Fibroblast of skin of abdomen (primary cell): Measurements from ENCODE around the gene KRT72.
"Not testable (repeated sequence)": the region's sequence is repeated elsewhere in the genome, so short reads cannot be mapped to it uniquely, and the experiment has no call there.

Experiments used
- DNase-seq: peaks from one replicate; pipeline ENCODE4 v3.0.0-alpha.2; 2013

Gene KRT72

GRCh38 chr12:52606096-52606495 is 4.8 kb upstream of the KRT72 start:
- no peak for DNase-seq

GRCh38 chr12:52605542-52605941 is 4.3 kb upstream of the KRT72 start:
- DNase-seq: no peak

- no peak for DNase-seq
Measured at GRCh38 chr12:52604859-52605258, 3.6 kb upstream of the KRT72 start.

- DNase-seq: peak; percentile 1
Measured at GRCh38 chr12:52603314-52603713, 2.1 kb upstream of the KRT72 start.

GRCh38 chr12:52602552-52602951 is 1.3 kb upstream of the KRT72 start:
- no peak for DNase-seq

GRCh38 chr12:52601671-52602070 is 408 bp upstream of the KRT72 start:
- DNase-seq: no peak

GRCh38 chr12:52600475-52600874 is 788 bp downstream of the KRT72 start:
- no peak for DNase-seq

GRCh38 chr12:52600071-52600470 is 1.2 kb downstream of the KRT72 start:
- DNase-seq: no peak

GRCh38 chr12:52598966-52599365 is 2.3 kb downstream of the KRT72 start:
- no peak for DNase-seq

GRCh38 chr12:52594237-52594636 is 7.0 kb downstream of the KRT72 start:
- DNase-seq: not testable (repeated sequence)

- DNase-seq: no peak
Measured at GRCh38 chr12:52591521-52591920, 9.7 kb downstream of the KRT72 start.

- no peak for DNase-seq
Measured at GRCh38 chr12:52590021-52590420, 11.2 kb downstream of the KRT72 start.

GRCh38 chr12:52587563-52587962 is 13.7 kb downstream of the KRT72 start:
- DNase-seq: no peak

- no peak for DNase-seq
Measured at GRCh38 chr12:52585946-52586345, 15.3 kb downstream of the KRT72 start.

- DNase-seq: no peak
Measured at GRCh38 chr12:52585066-52585465, 16.2 kb downstream of the KRT72 start.

- DNase-seq: no peak
Measured at GRCh38 chr12:52584156-52584682, 17.0 kb downstream of the KRT72 start.

- DNase-seq: peak; percentile 51
Measured at GRCh38 chr12:52582971-52583456, 18.2 kb downstream of the KRT72 start.

- DNase-seq: no peak
Measured at GRCh38 chr12:52582486-52582885, 18.8 kb downstream of the KRT72 start.

- peak; percentile 8 for DNase-seq
Measured at GRCh38 chr12:52581481-52581880, 19.8 kb downstream of the KRT72 start.

GRCh38 chr12:52581066-52581465 is 20.2 kb downstream of the KRT72 start:
- DNase-seq: no peak

- DNase-seq: no peak
Measured at GRCh38 chr12:52580496-52580895, 20.8 kb downstream of the KRT72 start.

- DNase-seq: no peak
Measured at GRCh38 chr12:52579468-52580465, 21.5 kb downstream of the KRT72 start.

GRCh38 chr12:52578469-52578868 is 22.8 kb downstream of the KRT72 start:
- DNase-seq: no peak

- DNase-seq: no peak
Measured at GRCh38 chr12:52577316-52577715, 23.9 kb downstream of the KRT72 start.
